Karpas-422 (cell line): ENCODE measurements around the gene BTF3. TPM values are rescaled to one million over a fixed set of nuclear protein-coding genes. Genes with fewer than 3 reads are reported as not detected.

Experiments used
- DNase-seq: peaks from one replicate; pipeline ENCODE4 v3.0.0-alpha.2; 2015
- H2AFZ ChIP-seq: fragments of 200-600 bp; sonication (generic); 2 replicates; pipeline ENCODE4 v1.6.1; 2014; ENCODE audit warnings: antibody characterized with exemption, low read length, mixed read lengths
- H3K27ac ChIP-seq: fragments of 200-600 bp; sonication (generic); 2 replicates; pipeline ENCODE4 v1.5.1; 2014; ENCODE audit warnings: mild to moderate bottlenecking, low read length, moderate library complexity
- H3K27me3 ChIP-seq: fragments of 200-600 bp; sonication (generic); 2 replicates; pipeline ENCODE4 v1.6.1; 2014; ENCODE audit warnings: low read length, mixed read lengths
- H3K36me3 ChIP-seq: fragments of 200-600 bp; sonication (generic); 2 replicates; pipeline ENCODE4 v1.6.1; 2014; ENCODE audit warnings: low read length, mixed read lengths; ENCODE audit not compliant: insufficient read depth
- H3K4me1 ChIP-seq: fragments of 200-600 bp; sonication (generic); 2 replicates; pipeline ENCODE4 v1.6.1; 2014; ENCODE audit warnings: mild to moderate bottlenecking, low read length, mixed read lengths
- H3K4me2 ChIP-seq: fragments of 200-600 bp; sonication (generic); 2 replicates; pipeline ENCODE4 v1.6.1; 2014; ENCODE audit warnings: low read length, low read depth, mild to moderate bottlenecking; ENCODE audit not compliant: poor library complexity, severe bottlenecking
- H3K4me3 ChIP-seq: fragments of 200-600 bp; sonication (generic); 2 replicates; pipeline ENCODE4 v1.5.1; 2014; ENCODE audit warnings: mild to moderate bottlenecking, antibody characterized with exemption, low read length, mixed read lengths
- H3K79me2 ChIP-seq: fragments of 200-600 bp; sonication (generic); 2 replicates; pipeline ENCODE4 v1.6.1; 2014; ENCODE audit warnings: mild to moderate bottlenecking, low read length, mixed read lengths
- H3K9ac ChIP-seq: fragments of 200-600 bp; sonication (generic); 2 replicates; pipeline ENCODE4 v1.6.0; 2014; ENCODE audit warnings: low read length
- H3K9me2 ChIP-seq: fragments of 200-600 bp; sonication (generic), shearing (Covaris generic); replicated peaks from 2 replicates; pipeline ENCODE4 v1.6.0; 2014; ENCODE audit warnings: mild to moderate bottlenecking, low read length, moderate library complexity; ENCODE audit not compliant: insufficient read depth
- H3K9me3 ChIP-seq: fragments of 300-700, 200-600 bp; sonication (generic); 2 replicates; pipeline ENCODE4 v1.6.1; 2014; ENCODE audit warnings: low read length, mixed read lengths
- H4K20me1 ChIP-seq: fragments of 200-600 bp; sonication (generic); 2 replicates; pipeline ENCODE4 v1.6.1; 2014; ENCODE audit warnings: mild to moderate bottlenecking, antibody characterized with exemption, low read length, low read depth; ENCODE audit not compliant: insufficient read depth
- total RNA-seq: library from RNA; depleted of rRNA; stranded (reverse); fragments of >200 nt; shearing (Covaris generic); gene quantifications from 2 replicates; pipeline ENCODE4 v1.2.3, GENCODE V29; 2014; ENCODE audit warnings: low replicate concordance

BTF3 gene
- total RNA-seq, 1 experiment from 2014 or later, result 600 TPM

DNA sequence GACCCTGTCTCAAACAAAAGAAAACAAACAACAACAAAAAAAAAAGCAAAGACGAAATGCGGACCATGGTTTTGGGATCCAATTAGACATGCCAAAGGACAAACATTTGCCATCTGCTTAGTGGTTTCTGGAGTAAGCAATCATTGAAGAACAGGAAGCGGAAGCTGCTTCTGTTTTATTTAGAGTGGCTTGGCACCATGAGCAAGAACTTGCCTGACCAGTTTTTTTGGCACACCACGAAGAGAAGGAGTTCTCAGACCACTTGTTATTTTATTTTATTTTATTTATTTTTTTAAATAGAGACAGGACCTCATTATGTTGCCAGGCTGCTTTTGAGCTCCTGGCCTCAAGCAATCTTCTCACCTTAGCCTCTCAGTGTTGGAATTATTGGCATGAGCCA, 17.0 kb downstream of the BTF3 start:
- Histone ChIP-seq H3K4me3 (no peak overlapping the region), H3K79me2 (no peaks in the 10 kb centered on the region), H3K9me3 (no peaks in the 10 kb centered on the region), H2AFZ (no peak overlapping the region), H3K9me2 (no peaks in the 10 kb centered on the region), H3K27me3 (no peaks in the 10 kb centered on the region), H3K27ac (no peak overlapping the region), H3K4me2 (no peak overlapping the region), H4K20me1 (no peaks in the 10 kb centered on the region), H3K36me3 (no peaks in the 10 kb centered on the region), H3K4me1 (peaks cover 8% of the 10 kb centered on the region), H3K9ac (no peak overlapping the region)
- no peak for DNase-seq

GRCh38 chr5:73519531-73520283, 21.5 kb downstream of the BTF3 start:
- peak; percentile 94 for DNase-seq
- H2AFZ ChIP-seq, result peak overlapping the region; percentile 76; the same call in 1 of the 2 replicates
- no peaks in the 10 kb centered on the region for H3K9me3 ChIP-seq
- H3K36me3 ChIP-seq, result no peaks in the 10 kb centered on the region
- no peaks in the 10 kb centered on the region for H3K27me3 ChIP-seq
- no peak overlapping the region for H3K27ac ChIP-seq
- no peaks in the 10 kb centered on the region for H3K79me2 ChIP-seq
- H3K4me2 ChIP-seq, result peak overlapping the region; percentile 49
- H3K9me2 ChIP-seq, result no peaks in the 10 kb centered on the region
- peaks cover 8% of the 10 kb centered on the region for H3K4me1 ChIP-seq
- H3K4me3 ChIP-seq, result peak overlapping the region; percentile 29; the same call in 1 of the 2 replicates
- peak overlapping the region; percentile 39 for H3K9ac ChIP-seq
- H4K20me1 ChIP-seq, result no peaks in the 10 kb centered on the region

GRCh38 chr5:73522989-73523388, 24.7 kb downstream of the BTF3 start:
- H3K4me1 ChIP-seq, result peaks cover 8% of the 10 kb centered on the region
- H3K27ac ChIP-seq, result no peak overlapping the region
- H3K4me2 ChIP-seq, result no peak overlapping the region
- H3K79me2 ChIP-seq, result no peaks in the 10 kb centered on the region
- H3K4me3 ChIP-seq, result no peak overlapping the region
- H3K27me3 ChIP-seq, result no peaks in the 10 kb centered on the region
- H3K9me3 ChIP-seq, result no peaks in the 10 kb centered on the region
- H3K9ac ChIP-seq, result no peak overlapping the region
- H2AFZ ChIP-seq, result no peak overlapping the region
- H3K36me3 ChIP-seq, result no peaks in the 10 kb centered on the region
- H3K9me2 ChIP-seq, result no peaks in the 10 kb centered on the region
- DNase-seq, result no peak
- H4K20me1 ChIP-seq, result no peaks in the 10 kb centered on the region

DNA sequence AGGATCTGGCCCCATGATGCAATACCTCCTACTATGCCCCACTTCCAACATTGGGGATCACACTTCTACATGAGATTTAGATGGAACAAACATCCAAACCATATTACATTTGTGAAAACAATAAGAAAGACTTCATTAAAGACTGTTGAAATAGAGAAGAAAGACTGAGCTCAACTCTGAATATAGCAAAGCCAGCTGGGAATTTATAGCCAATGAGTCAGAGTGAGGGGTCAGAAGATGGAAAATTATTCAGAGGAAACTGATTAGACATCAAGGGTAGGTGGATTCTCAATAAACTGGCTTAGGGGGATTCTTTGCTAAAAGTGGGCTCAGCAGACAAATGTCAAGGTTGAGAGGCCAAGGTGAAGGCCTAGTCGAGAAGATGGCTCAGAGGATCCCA, 25.6 kb downstream of the BTF3 start:
- H3K27ac ChIP-seq, result no peak overlapping the region
- H3K36me3 ChIP-seq, result no peaks in the 10 kb centered on the region
- H3K9me2 ChIP-seq, result no peaks in the 10 kb centered on the region
- no peaks in the 10 kb centered on the region for H3K79me2 ChIP-seq
- H2AFZ ChIP-seq, result no peak overlapping the region
- no peaks in the 10 kb centered on the region for H3K27me3 ChIP-seq
- H3K4me3 ChIP-seq, result no peak overlapping the region
- no peak overlapping the region for H3K9ac ChIP-seq
- H3K9me3 ChIP-seq, result no peaks in the 10 kb centered on the region
- DNase-seq, result no peak
- peaks cover 8% of the 10 kb centered on the region for H3K4me1 ChIP-seq
- no peak overlapping the region for H3K4me2 ChIP-seq
- no peaks in the 10 kb centered on the region for H4K20me1 ChIP-seq

DNA sequence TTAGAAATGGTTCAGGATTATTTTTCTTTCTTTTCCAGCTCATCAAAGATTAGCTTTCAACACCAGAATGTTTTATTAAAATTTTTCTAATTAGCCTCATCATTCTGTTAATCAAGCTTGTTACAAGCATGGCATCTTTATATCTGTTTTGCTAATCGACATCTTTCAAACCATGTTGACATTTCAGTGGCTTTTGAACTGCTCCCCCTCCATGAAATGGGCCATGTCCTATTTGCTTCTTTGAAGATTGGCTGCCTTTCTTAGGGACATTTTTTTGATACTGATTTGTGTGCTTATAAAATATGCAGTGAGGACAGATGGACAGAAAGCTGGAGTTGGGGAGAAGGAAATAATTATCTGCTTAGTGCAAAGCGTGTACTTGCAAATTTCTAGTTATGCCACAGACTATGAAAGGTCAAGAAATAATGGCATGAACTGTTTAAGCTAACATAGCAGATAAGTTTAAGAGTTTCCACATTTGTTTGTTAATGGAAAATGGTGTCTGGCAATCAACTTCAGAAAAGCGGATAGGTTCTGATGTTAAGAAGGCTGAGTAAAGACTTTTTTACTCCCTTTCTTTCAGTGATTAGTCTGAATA, 27.5 kb downstream of the BTF3 start:
- Histone ChIP-seq H3K79me2 (no peaks in the 10 kb centered on the region), H3K9me2 (no peaks in the 10 kb centered on the region), H3K9ac (no peak overlapping the region), H2AFZ (no peak overlapping the region), H4K20me1 (no peaks in the 10 kb centered on the region), H3K27ac (no peak overlapping the region), H3K27me3 (no peaks in the 10 kb centered on the region), H3K4me3 (no peak overlapping the region), H3K36me3 (no peaks in the 10 kb centered on the region), H3K9me3 (no peaks in the 10 kb centered on the region), H3K4me2 (no peak overlapping the region), H3K4me1 (no peaks in the 10 kb centered on the region)
- no peak for DNase-seq

GRCh38 chr5:73528248-73528647, 30.0 kb downstream of the BTF3 start:
- H3K27me3 ChIP-seq, result no peaks in the 10 kb centered on the region

DNA sequence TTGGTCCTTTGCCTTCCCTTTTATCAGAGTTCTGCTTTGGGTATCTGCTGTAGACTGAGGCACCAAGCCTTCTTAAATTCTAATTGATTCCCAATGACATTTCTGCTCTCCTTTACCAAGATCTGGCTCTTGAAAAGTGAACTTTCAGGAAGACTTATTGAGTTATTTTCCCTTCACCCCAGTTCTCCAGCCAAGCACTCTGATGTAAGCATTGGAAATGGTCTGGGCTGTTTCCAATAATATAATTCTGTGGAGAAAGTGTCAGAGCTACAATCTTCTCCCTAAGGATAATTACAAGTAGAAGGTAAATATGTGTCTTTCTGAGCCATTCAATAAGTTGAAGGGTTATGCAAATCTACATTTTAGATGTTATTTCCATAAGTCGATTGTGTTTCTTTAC, 30.8 kb downstream of the BTF3 start:
- H3K27me3 ChIP-seq, result no peaks in the 10 kb centered on the region
- H3K4me2 ChIP-seq, result no peak overlapping the region
- no peak overlapping the region for H3K9ac ChIP-seq
- H3K4me1 ChIP-seq, result no peaks in the 10 kb centered on the region
- H3K9me3 ChIP-seq, result no peaks in the 10 kb centered on the region
- H3K79me2 ChIP-seq, result no peaks in the 10 kb centered on the region
- no peaks in the 10 kb centered on the region for H3K36me3 ChIP-seq
- H3K27ac ChIP-seq, result no peak overlapping the region
- no peak overlapping the region for H2AFZ ChIP-seq
- no peaks in the 10 kb centered on the region for H4K20me1 ChIP-seq
- no peak for DNase-seq
- H3K4me3 ChIP-seq, result no peak overlapping the region
- H3K9me2 ChIP-seq, result no peaks in the 10 kb centered on the region

More at GRCh38 chr5:73528248-73528647, 30.0 kb downstream of the BTF3 start:
- Histone ChIP-seq H3K27ac (no peak overlapping the region), H3K36me3 (no peaks in the 10 kb centered on the region), H4K20me1 (no peaks in the 10 kb centered on the region), H3K9me3 (no peaks in the 10 kb centered on the region), H3K9me2 (no peaks in the 10 kb centered on the region), H3K9ac (no peak overlapping the region), H3K4me1 (no peaks in the 10 kb centered on the region), H2AFZ (no peak overlapping the region), H3K79me2 (no peaks in the 10 kb centered on the region), H3K4me2 (no peak overlapping the region), H3K4me3 (no peak overlapping the region)
- DNase-seq, result no peak

GRCh38 chr5:73531356-73531755, 33.1 kb downstream of the BTF3 start:
- no peaks in the 10 kb centered on the region for H4K20me1 ChIP-seq

More at GRCh38 chr5:73531356-73531755, 33.1 kb downstream of the BTF3 start:
- H3K36me3 ChIP-seq, result no peaks in the 10 kb centered on the region
- no peaks in the 10 kb centered on the region for H3K79me2 ChIP-seq
- H3K27ac ChIP-seq, result no peak overlapping the region
- H3K9ac ChIP-seq, result no peak overlapping the region
- no peaks in the 10 kb centered on the region for H3K4me1 ChIP-seq
- no peaks in the 10 kb centered on the region for H3K9me3 ChIP-seq
- no peak overlapping the region for H2AFZ ChIP-seq
- no peak overlapping the region for H3K4me3 ChIP-seq
- H3K9me2 ChIP-seq, result no peaks in the 10 kb centered on the region
- DNase-seq, result no peak
- no peaks in the 10 kb centered on the region for H3K27me3 ChIP-seq
- no peak overlapping the region for H3K4me2 ChIP-seq
